ENCODE data around the gene ZNF24. TPM values are rescaled to one million over a fixed set of nuclear protein-coding genes. Genes with fewer than 3 reads are reported as not detected.

ZNF24 gene
- total and polyA plus RNA-seq, 7 donors, result 16.0 to 63.8 (median 40.6) TPM

GRCh38 chr18:35290094-35290735 is 54.0 kb downstream of the ZNF24 start, which contains the start of gene ZSCAN30:
Gene ZSCAN30, minus strand, starts transcription at chr18:35290229. Its CDS starts 25,877 bp downstream, at chr18:35264352.
- Histone ChIP-seq H3K4me3 (peak within 1 kb of the TSS; percentile 87), H3K36me3 (ENCODE audit: insufficient read depth in 1 of 2, low read depth in 1 of 2) (peaks cover under 1 to 24% of the 10 kb centered on the region in 2 donors), H3K27ac (peak within 1 kb of the TSS; percentile 80), H3K27me3 (ENCODE audit: insufficient read depth in 3 of 3, low read length in 2 of 3) (no peaks in the 10 kb centered on the region), H3K4me1 (peaks cover 12% of the 10 kb centered on the region), H3K9me3 (no peaks in the 10 kb centered on the region)
- DNase-seq (peak; percentile 95 to 97), ATAC-seq (peak; percentile 99 to 100 (median 100))
- WGBS, 3 donors, result 0 to 1% (median 1%) methylated on average over 41 of the region's 41 CpGs
- TF ChIP-seq CTCF (IDR thresholded peaks at IDR 0.05), result no peak
- intact Hi-C loops (cut with DNase I), result loop anchor here (1.0 to 5.0 kb wide), 4 partner anchors 23 to 52 kb away; partner anchors contain the start of genes ZNF24 (in 1 of the 2) and ZNF397 (in 1 of the 2)

- Histone ChIP-seq H3K4me1 (peaks cover 12% of the 10 kb centered on the region), H3K36me3 (ENCODE audit: insufficient read depth in 1 of 2, low read depth in 1 of 2) (peaks cover 0 to 20% of the 10 kb centered on the region in 2 donors), H3K27ac (peak overlapping the region; percentile 80), H3K4me3 (peak overlapping the region; percentile 87), H3K9me3 (no peaks in the 10 kb centered on the region), H3K27me3 (ENCODE audit: insufficient read depth in 3 of 3, low read length in 2 of 3) (no peaks in the 10 kb centered on the region)
- intact Hi-C loops (cut with DNase I), result loop anchor here (1.0 to 5.0 kb wide), 4 partner anchors 22 to 53 kb away; partner anchors contain the start of genes ZNF397 (in 2 of the 2) and ZNF24 (in 1 of the 2)
- DNase-seq (no peak), ATAC-seq (peak; percentile 26 to 58 (median 48))
- 0 to 2% (median 1%) methylated on average over 8 of the region's 8 CpGs for WGBS, 3 donors
- TF ChIP-seq CTCF (IDR thresholded peaks at IDR 0.05), result no peak
Observed at GRCh38 chr18:35289727-35290093, 54.5 kb downstream of the ZNF24 start.

- H3K9me3 ChIP-seq, result no peaks in the 10 kb centered on the region
- ATAC-seq (peak in 1 of 4 donors; percentile 14), DNase-seq (no peak)
- no peak for TF ChIP-seq CTCF (IDR thresholded peaks at IDR 0.05)
- 3 to 9% (median 8%) methylated on average over 6 of the region's 6 CpGs for WGBS, 3 donors
- peak overlapping the region; percentile 80 for H3K27ac ChIP-seq
- H3K4me1 ChIP-seq, result peaks cover 12% of the 10 kb centered on the region
- H3K27me3 ChIP-seq (ENCODE audit: insufficient read depth in 3 of 3, low read length in 2 of 3), result no peaks in the 10 kb centered on the region
- H3K4me3 ChIP-seq, result peak overlapping the region; percentile 87
- intact Hi-C loops (cut with DNase I), result loop anchor here in 1 of 2 donors (5.0 kb wide), 1 partner anchor 47 kb away; the partner anchor contains the start of gene ZNF397
- peaks cover 0 to 22% of the 10 kb centered on the region in 2 donors for H3K36me3 ChIP-seq (ENCODE audit: insufficient read depth in 1 of 2, low read depth in 1 of 2)
Observed at GRCh38 chr18:35289293-35289692, 54.9 kb downstream of the ZNF24 start.

GRCh38 chr18:35284841-35285240 is 59.4 kb downstream of the ZNF24 start:
- no peak for DNase-seq
- H3K27me3 ChIP-seq (ENCODE audit: insufficient read depth in 3 of 3, low read length in 2 of 3), result no peaks in the 10 kb centered on the region
- no peaks in the 10 kb centered on the region for H3K9me3 ChIP-seq
- intact Hi-C loops (cut with DNase I), result loop anchor here in 1 of 2 donors (5.0 kb wide), 1 partner anchor 43 kb away; the partner anchor contains the start of gene ZNF397
- H3K4me3 ChIP-seq, result no peak overlapping the region
- WGBS, 3 donors, result 55 to 90% (median 65%) methylated on average over 3 of the region's 3 CpGs
- no peak for TF ChIP-seq CTCF (IDR thresholded peaks at IDR 0.05)
- H3K4me1 ChIP-seq, result peaks cover 15% of the 10 kb centered on the region
- no peak for ATAC-seq
- no peak overlapping the region for H3K27ac ChIP-seq
- H3K36me3 ChIP-seq (ENCODE audit: insufficient read depth in 1 of 2, low read depth in 1 of 2), result peaks cover 0 to 4% of the 10 kb centered on the region in 2 donors

All from psoas muscle (tissue), 8 donors.